ENCODE results near the gene RBMY1D.

RBMY1D gene

GRCh38 chrY:21835052-21835451 lies 59.3 kb downstream of the RBMY1D start:
- Mint-ChIP-seq H3K27me3 (ENCODE audit: low read depth) (no peaks in the 10 kb centered on the region), H3K4me3 (no peak overlapping the region), H3K36me3 (ENCODE audit: low read depth) (no peaks in the 10 kb centered on the region), H3K4me1 (no peaks in the 10 kb centered on the region), H3K27ac (no peak overlapping the region), H3K9me3 (no peaks in the 10 kb centered on the region)
- no peak for TF ChIP-seq CTCF (IDR thresholded peaks at IDR 0.05; ENCODE audit: unreplicated experiment in 3 of 3)

All from nephron (organoid).